GM12865 (cell line): ENCODE measurements around the gene ALPL.
"Not testable (repeated sequence)": the region's sequence is repeated elsewhere in the genome, so short reads cannot be mapped to it uniquely, and the experiment has no call there.

Experiments
- DNase-seq: peaks from one replicate; pipeline ENCODE4 v3.0.0; 2010; ENCODE audit warnings: low read depth
- H3K4me3 ChIP-seq: 2 replicates; pipeline ENCODE4 v1.5.1; 2011; ENCODE audit warnings: mild to moderate bottlenecking, low read depth, low read length, control low read depth
- TF ChIP-seq, protein P1 (sequence below): IDR thresholded peaks from 2 replicates; pipeline ENCODE4 v1.5.1; 2011; ENCODE audit warnings: low read length, control low read depth, low read depth, inconsistent platforms; ENCODE audit not compliant: insufficient read depth; ENCODE audit errors: missing control alignments

The ALPL gene

DNA sequence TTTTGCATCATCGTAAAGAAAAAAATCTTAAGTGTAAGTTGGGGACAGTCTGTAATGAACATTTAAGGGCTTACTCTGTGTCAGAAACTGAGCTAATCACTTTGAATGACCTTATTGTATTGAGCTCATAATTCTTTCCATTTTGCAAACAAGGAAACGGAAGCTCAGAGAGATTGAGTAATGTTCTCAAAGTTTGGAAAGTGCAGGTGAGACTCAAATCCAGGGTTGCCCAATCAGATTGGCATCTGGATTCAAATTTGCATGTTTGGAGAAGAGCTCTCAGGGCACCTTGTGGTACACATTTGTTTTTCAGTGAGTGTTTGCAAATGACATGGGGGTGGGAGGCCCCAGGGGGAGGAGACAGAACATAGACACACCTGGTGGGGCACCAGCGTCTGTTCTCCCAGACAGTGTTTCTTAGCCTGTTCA is 8.0 kb downstream of the ALPL start:
- H3K4me3 ChIP-seq: no peak overlapping the region
- TF ChIP-seq, protein P1, sequence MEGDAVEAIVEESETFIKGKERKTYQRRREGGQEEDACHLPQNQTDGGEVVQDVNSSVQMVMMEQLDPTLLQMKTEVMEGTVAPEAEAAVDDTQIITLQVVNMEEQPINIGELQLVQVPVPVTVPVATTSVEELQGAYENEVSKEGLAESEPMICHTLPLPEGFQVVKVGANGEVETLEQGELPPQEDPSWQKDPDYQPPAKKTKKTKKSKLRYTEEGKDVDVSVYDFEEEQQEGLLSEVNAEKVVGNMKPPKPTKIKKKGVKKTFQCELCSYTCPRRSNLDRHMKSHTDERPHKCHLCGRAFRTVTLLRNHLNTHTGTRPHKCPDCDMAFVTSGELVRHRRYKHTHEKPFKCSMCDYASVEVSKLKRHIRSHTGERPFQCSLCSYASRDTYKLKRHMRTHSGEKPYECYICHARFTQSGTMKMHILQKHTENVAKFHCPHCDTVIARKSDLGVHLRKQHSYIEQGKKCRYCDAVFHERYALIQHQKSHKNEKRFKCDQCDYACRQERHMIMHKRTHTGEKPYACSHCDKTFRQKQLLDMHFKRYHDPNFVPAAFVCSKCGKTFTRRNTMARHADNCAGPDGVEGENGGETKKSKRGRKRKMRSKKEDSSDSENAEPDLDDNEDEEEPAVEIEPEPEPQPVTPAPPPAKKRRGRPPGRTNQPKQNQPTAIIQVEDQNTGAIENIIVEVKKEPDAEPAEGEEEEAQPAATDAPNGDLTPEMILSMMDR: no peak
- DNase-seq: no peak

DNA sequence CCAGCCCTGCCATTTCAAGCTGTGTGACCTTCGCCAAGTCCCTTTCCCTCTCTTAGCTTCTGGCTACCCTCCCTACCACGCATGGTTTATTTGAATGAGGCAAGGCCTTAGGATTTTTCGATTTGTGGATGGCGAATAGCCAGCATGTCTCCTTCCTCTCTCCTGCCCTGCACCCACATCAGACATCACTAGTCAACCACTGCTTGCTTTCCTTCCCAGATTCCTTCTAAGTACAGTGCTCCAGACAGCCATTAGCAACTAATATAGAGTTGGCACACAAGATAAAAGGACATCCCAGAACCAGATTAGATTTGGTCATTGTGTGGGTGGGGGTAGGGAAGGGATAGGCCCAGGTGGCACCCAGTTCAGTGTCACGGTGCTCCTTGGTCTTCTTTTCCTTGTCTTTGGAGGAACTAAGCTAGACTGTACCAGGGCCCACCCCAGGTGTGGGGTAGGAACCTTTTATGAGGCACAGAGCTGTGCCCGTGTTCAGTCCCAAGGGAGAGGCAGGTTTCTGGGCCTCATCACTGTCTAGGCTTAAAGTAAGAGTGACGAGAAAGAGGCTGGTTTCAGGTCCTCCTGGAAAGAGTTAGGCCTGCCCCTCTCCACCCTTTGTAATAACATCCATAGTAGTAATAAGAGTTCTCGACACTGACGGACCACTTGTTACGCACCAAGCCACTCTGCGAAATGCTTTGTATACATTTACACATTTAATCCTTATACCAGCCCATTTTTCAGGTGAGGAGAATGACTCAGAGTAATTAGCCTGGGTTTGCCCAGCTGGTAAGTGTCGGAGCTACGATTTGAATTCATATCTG is 8.6 kb downstream of the ALPL start:
- no peak overlapping the region for H3K4me3 ChIP-seq
- DNase-seq: no peak
- TF ChIP-seq, protein P1: no peak

DNA sequence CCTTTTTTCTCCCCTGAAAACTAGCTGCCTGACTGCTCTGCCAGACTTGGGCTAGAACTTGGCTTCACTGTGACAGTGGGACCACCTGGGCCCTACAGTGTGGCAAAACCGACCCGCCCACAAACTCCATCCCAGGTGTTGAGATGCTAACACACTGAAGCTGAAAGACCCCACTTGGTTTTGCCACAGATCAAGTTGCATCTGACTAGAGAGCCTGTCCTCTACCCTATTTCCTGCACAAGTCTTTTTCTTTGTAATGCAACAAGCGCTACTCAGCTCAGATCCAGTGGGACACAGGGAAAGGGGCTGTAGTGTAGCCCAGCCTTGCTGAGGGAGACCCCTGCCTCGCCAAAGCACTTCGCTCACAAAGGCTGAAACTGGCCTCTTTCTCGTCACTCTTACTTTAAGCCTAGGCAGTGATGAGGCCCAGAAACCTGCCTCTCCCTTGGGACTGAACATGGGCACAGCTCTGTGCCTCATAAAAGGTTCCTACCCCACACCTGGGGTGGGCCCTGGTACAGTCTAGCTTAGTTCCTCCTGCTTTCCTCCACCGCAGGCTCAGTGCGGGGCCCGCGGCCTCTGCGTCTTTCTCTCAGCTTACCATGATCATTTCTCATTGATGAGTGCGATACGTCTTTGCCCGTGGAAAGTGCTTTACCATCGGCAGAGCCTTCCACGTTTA is 9.7 kb downstream of the ALPL start:
- TF ChIP-seq, protein P1: no peak
- no peak overlapping the region for H3K4me3 ChIP-seq
- DNase-seq: no peak

DNA sequence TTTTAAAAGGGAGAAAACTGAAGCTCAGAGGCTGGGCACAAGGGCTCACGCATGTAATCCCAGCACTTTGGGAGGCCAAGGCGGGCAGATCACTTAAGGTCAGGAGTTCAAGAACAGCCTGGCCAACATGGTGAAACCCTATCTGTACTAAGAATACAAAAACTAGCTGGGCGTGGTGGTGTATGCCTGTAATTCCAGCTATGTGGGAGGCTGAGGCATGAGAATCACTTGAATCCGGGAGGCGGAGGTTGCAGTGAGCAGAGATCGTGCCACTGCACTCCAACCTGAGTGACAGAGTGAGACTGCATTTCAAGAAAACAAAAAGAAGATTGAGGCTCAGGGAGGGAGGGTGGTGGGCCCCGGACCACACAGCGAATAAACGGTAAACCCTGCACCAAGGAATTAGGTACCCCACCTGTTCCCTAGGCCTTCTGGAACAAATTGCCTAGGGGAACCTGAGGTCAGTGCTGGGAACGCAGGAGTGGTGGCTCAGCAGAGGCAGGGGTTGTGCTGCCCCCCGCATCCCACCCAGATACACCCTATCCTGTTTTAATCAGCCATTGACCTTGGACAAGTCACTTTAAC is 10.4 kb downstream of the ALPL start:
- H3K4me3 ChIP-seq, DNase-seq: not testable (repeated sequence)

DNA sequence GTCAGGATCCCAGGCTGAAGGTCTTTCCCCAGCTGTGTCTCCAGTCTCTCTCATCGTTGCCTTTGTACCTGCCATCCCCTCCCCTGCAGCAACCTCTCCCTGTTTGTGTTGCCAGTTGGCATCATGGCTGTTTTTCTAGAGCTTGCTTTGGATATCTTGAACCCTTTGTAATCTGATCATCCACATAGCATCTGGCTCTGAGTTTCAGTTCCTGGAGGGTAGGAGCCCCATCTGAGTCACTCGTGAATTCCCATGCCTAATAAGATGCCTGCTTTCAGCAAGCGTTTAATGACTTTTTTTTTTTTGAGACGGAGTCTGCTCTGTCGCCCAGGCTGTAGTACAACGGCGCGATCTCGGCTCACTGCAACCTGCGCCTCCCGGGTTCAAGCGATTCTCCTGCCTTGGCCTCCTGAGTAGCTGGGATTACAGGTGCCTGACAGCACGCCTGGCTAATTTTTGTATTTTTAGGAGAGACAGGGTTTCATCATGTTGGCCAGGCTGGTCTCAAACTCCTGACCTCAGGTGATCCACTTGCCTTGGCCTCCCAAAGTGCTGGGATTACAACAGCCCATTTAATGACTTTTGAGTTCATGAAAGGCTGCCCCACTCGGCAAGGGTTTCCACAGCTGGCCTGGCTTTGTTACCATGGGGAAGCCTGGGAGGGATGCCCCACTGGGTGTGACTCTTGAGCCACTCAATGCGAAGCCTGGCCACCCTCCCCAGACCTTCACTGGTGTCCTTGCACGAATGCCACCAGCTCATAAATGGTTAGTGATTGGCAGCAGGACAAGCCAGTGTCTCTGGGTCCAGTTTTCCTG is 11.9 kb downstream of the ALPL start:
- TF ChIP-seq, protein P1: no peak
- no peak overlapping the region for H3K4me3 ChIP-seq
- DNase-seq: peak; percentile 18

DNA sequence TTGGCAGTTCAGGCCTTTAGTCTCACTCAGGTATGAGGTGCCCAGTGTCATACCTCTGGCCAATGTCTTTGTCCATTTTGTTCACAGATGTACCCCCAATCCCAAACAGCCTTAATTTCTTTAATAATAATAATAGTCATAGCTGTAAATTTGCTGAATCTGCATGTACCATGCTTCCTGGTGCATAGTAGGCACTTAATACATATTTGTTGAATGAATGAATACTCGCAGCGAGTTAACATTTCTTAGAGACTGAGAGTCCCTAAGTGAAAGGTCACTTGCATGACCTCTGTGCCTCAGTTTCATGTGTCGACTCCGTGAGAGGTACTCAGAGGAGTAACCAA is 12.5 kb downstream of the ALPL start:
- no peak overlapping the region for H3K4me3 ChIP-seq
- TF ChIP-seq, protein P1: no peak
- DNase-seq: no peak
